COLO668 (cell line): ENCODE data around the gene HFM1.

Experiments used
- DNase-seq: peaks from one replicate; lab custom pipeline; 2025; ENCODE audit not compliant: unreplicated experiment; lab: John Stamatoyannopoulos, UW

The HFM1 gene

DNA sequence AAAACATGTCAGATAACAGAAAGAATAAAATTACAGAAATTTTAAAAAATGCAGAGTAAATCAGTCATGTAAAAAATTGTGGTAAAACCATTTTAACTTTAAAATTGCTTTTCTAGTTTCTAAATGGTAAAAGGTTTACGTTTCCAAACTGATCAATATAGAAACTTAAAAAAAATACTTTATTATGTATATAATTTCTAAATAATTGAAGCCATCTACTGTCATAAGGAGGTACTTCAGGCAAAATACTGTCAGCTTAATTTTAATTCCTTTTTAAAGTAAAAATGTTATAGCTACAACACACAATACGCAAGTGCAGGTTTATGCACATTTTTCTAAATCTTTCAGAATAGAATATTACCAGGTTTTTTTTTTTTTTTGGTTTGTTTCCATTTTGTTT is 159.9 kb downstream of the HFM1 start:
- DNase-seq = no peak

DNA sequence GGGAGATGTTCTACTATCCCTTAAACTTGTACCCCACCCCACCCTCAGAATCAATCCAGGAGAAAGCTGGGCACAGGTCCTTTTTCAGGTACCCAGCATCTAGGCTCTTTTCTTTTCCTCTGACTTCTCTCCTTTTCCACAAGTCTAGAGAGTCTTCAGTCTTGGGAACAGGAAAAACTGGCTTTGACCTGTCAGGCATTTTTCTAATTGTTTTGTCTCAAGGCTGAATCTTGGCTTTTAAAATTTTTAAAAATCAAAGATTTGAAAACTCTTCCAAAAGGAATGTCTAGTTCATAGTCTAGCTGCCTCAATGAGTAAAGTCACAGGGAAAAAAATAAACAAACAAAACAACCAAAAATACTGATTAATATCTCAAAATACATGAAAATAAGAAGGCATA is 161.5 kb downstream of the HFM1 start:
- no peak for DNase-seq

DNA sequence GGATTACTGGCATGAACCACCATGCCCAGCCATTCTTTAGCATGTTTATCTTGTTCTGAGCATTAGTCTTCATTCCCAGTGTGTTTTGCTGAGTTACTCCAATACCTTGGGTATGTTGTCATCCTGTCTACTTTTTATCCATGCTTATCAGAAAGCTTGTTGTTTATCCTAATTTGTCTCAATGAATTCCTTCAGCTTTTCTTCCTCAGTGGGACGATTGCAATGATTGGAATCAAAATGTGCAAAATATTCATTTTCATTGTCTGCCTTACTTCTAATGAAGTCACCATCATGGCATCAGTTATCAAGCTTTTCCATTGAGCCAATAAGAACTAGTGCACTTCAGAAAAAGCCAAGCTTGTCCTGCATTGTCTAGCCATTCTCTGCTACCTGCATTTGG is 170.5 kb downstream of the HFM1 start:
- no peak for DNase-seq

GRCh38 chr1:91226741-91227140 is 177.9 kb downstream of the HFM1 start:
- no peak for DNase-seq

GRCh38 chr1:91224878-91225277 is 179.8 kb downstream of the HFM1 start:
- DNase-seq = no peak

DNA sequence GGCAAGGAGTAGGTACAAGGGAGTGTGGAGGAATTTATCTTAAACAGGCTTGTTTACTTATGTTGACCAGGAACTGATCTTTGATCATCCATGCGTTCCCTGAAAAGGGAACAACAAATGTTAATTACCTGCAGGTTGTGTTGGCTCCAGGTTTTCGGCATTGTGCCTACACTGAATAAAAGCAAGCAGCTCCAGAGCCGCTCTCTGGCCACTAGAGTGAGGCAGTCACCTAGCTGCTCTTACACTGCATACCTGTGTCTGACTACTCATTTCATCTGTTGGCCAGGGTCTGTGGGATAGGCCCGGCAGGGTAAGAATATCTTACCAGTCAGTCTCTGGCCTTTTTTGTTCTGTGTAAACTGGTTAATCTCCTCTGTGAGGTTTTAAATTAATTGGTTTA is 183.6 kb downstream of the HFM1 start:
- no peak for DNase-seq

DNA sequence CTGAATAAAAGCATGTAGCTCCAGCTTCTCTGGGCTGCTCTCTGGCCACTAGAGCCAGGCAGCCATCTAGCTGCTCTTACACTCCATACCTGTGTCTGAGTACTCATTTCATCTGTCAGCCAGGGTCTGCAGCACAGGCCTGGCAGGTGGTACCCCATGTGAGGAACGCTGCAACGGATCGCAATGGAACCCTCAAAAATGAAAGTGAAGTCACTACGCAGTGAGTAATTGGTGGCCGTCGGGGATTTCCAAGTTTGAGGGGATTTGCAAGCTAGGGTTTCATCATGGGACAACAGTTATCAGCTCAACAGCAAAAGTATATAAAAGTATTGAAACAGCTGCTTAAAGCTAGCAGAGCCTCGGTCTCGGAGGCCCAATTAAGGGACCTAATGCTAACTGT is 186.7 kb downstream of the HFM1 start:
- no peak for DNase-seq
